NOMO-1 treated with dmso at 0.1 percent for 144 hours (cell line): ENCODE data around the gene CD74.

Source experiments
- DNase-seq: peaks from one replicate; lab custom pipeline; 2025; ENCODE audit not compliant: unreplicated experiment; lab: John Stamatoyannopoulos, UW

The CD74 gene

GRCh38 chr5:150397782-150398721 is 14.7 kb downstream of the CD74 start:
- DNase-seq: no peak

GRCh38 chr5:150397146-150397781 is 15.4 kb downstream of the CD74 start:
- DNase-seq: no peak

GRCh38 chr5:150396267-150396666 is 16.4 kb downstream of the CD74 start:
- DNase-seq: no peak

GRCh38 chr5:150395688-150395975 is 17.1 kb downstream of the CD74 start:
- DNase-seq: no peak

- DNase-seq: no peak
Measured at GRCh38 chr5:150394912-150395687, 17.6 kb downstream of the CD74 start.

GRCh38 chr5:150394131-150394530 is 18.6 kb downstream of the CD74 start:
- DNase-seq: no peak

- DNase-seq: no peak
Measured at GRCh38 chr5:150393096-150393645, 19.5 kb downstream of the CD74 start.

GRCh38 chr5:150392680-150393079 is 20.0 kb downstream of the CD74 start:
- DNase-seq: no peak

- no peak for DNase-seq
Measured at GRCh38 chr5:150391986-150392385, 20.7 kb downstream of the CD74 start.

GRCh38 chr5:150391064-150391834 is 21.5 kb downstream of the CD74 start:
- no peak for DNase-seq

- DNase-seq: no peak
Measured at GRCh38 chr5:150389531-150390266, 23.0 kb downstream of the CD74 start.

GRCh38 chr5:150386024-150386855 is 26.5 kb downstream of the CD74 start:
- no peak for DNase-seq

GRCh38 chr5:150384701-150385100 is 28.0 kb downstream of the CD74 start:
- no peak for DNase-seq

- DNase-seq: no peak
Measured at GRCh38 chr5:150377964-150378694, 34.6 kb downstream of the CD74 start.

- no peak for DNase-seq
Measured at GRCh38 chr5:150376799-150377771, 35.6 kb downstream of the CD74 start.

GRCh38 chr5:150374651-150375050 is 38.1 kb downstream of the CD74 start:
- DNase-seq: no peak

GRCh38 chr5:150372639-150373038 is 40.1 kb downstream of the CD74 start:
- DNase-seq: no peak
